K562 (cell line): ENCODE data around the gene ANKMY1. TPM values are rescaled to one million over a fixed set of nuclear protein-coding genes. Genes with fewer than 3 reads are reported as not detected.

ENCODE experiments used
- BRF1 ChIP-seq: IDR thresholded peaks from 3 replicates; pipeline ENCODE4 v1.6.1; 2011; ENCODE audit warnings: borderline replicate concordance, mild to moderate bottlenecking; ENCODE audit not compliant: insufficient read length; ENCODE audit errors: extremely low read depth
- CC2D1A ChIP-seq: fragments of 450-650 bp; IDR thresholded peaks from 2 replicates; pipeline ENCODE4 v1.6.1; 2017; ENCODE audit warnings: mild to moderate bottlenecking
- CCNT2 ChIP-seq: IDR thresholded peaks from 2 replicates; pipeline ENCODE4 v1.6.1; 2011; ENCODE audit warnings: borderline replicate concordance, low read depth, mild to moderate bottlenecking, moderate library complexity, mixed read lengths, low read length; ENCODE audit not compliant: insufficient read length; ENCODE audit errors: extremely low read depth
- DDX20 ChIP-seq: fragments of 450-650 bp; IDR thresholded peaks from 2 replicates; pipeline ENCODE4 v1.6.1; 2016; ENCODE audit warnings: missing genetic modification characterization, low read depth, mild to moderate bottlenecking, missing compliant biosample characterization, moderate library complexity
- EP300 ChIP-seq: IDR thresholded peaks from 2 replicates; pipeline ENCODE4 v1.6.1; 2012; ENCODE audit warnings: low read length, improper control_type of control experiment
- FOXK2 ChIP-seq, 2 experiments: fragments of 450-650 bp; IDR thresholded peaks in 1 of 2; conservative IDR thresholded peaks in 1 of 2; 2 replicates each; pipeline ENCODE4 v1.6.1; 2016; ENCODE audit warnings: low read depth in 2 of 2, mild to moderate bottlenecking in 1 of 2
- MTA1 ChIP-seq: fragments of 450-650 bp; IDR thresholded peaks from 2 replicates; pipeline ENCODE4 v1.6.1; 2017; ENCODE audit warnings: borderline replicate concordance
- NCOA4 ChIP-seq: fragments of 450-650 bp; IDR thresholded peaks from 2 replicates; pipeline ENCODE4 v1.6.1; 2018; ENCODE audit warnings: mild to moderate bottlenecking; ENCODE audit not compliant: partially characterized antibody
- NFRKB ChIP-seq: fragments of 450-650 bp; IDR thresholded peaks from 2 replicates; pipeline ENCODE4 v1.6.1; 2016; ENCODE audit warnings: low read depth
- NFYB ChIP-seq: IDR thresholded peaks from 2 replicates; pipeline ENCODE4 v1.6.1; 2011; ENCODE audit warnings: mild to moderate bottlenecking, moderate library complexity; ENCODE audit not compliant: insufficient read length; ENCODE audit errors: extremely low read depth
- NR2C2 ChIP-seq, 2 experiments: fragments of 200-800 bp in 1 of 2; sonication (Bioruptor generic) in 1 of 2; sonication (generic) in 1 of 2; formaldehyde crosslinking in 1 of 2; IDR thresholded peaks; 2 replicates each; pipeline versions ENCODE4 v1.6.1 to v1.8.0; 2016 to 2022; ENCODE audit warnings: mild to moderate bottlenecking in 1 of 2, missing compliant biosample characterization in 1 of 2, missing genetic modification characterization in 1 of 2, missing genetic modification reagents in 1 of 2
- PTBP1 ChIP-seq: fragments of 200-400 bp; formaldehyde crosslinking; IDR thresholded peaks from 2 replicates; pipeline ENCODE4 v1.6.1; 2017; ENCODE audit warnings: low read depth, low read length
- RBM17 ChIP-seq: fragments of 200-400 bp; formaldehyde crosslinking; IDR thresholded peaks from 2 replicates; pipeline ENCODE4 v1.6.1; 2017; ENCODE audit warnings: low read depth, mild to moderate bottlenecking, low read length, borderline replicate concordance
- ZFX ChIP-seq: sonication (generic); formaldehyde crosslinking; IDR thresholded peaks from 2 replicates; pipeline ENCODE4 v1.8.0; 2022; ENCODE audit warnings: mild to moderate bottlenecking, missing genetic modification reagents, moderate library complexity
- polyA plus RNA-seq, 8 experiments: library from polyadenylated mRNA; depleted of rRNA in 4 of 8; stranded (reverse) in 5 of 8; unstranded in 3 of 8; fragments of >200 nt; fragmentation: Nextera tagmentation in 2 of 8; fragmentation: Illumina TruSeq in 1 of 8; extraction: Ambion mirVana in 2 of 8; extraction: Trizol in 1 of 8; gene quantifications; 2 replicates each; pipeline versions ENCODE4 v1.2.1 to v1.2.3, GENCODE V29; 2011 to 2014; ENCODE audit warnings: inconsistent platforms in 1 of 8, missing spikeins in 1 of 8
- total RNA-seq, 7 experiments: library from RNA; depleted of rRNA in 6 of 7; stranded (reverse); fragments of >200 nt in 6 of 7; fragmentation: Illumina TruSeq in 2 of 7; extraction: Trizol in 2 of 7; gene quantifications; 2 replicates each; pipeline versions ENCODE4 v1.2.1 to v1.2.3, GENCODE V29; 2011 to 2021; ENCODE audit warnings: low replicate concordance in 1 of 7
- TF ChIP-seq, protein P1 (sequence below): sonication (generic); formaldehyde crosslinking; IDR thresholded peaks from 2 replicates; pipeline ENCODE4 v1.8.1; 2023; ENCODE audit warnings: mild to moderate bottlenecking, missing genetic modification reagents, moderate library complexity
- TF ChIP-seq, protein P2 (sequence below): sonication (generic); formaldehyde crosslinking; IDR thresholded peaks from 2 replicates; pipeline ENCODE4 v1.8.0; 2022; ENCODE audit warnings: mild to moderate bottlenecking, missing genetic modification reagents
- TF ChIP-seq, protein P3 (sequence below): fragments of 450-650 bp; formaldehyde crosslinking; IDR thresholded peaks from 2 replicates; pipeline ENCODE4 v1.4.0; 2020; ENCODE audit warnings: mild to moderate bottlenecking, moderate library complexity
- TF ChIP-seq, protein P4 (sequence below): sonication (generic); formaldehyde crosslinking; IDR thresholded peaks from 2 replicates; pipeline ENCODE4 v1.8.0; 2022; ENCODE audit warnings: missing genetic modification reagents, mild to moderate bottlenecking, moderate library complexity, borderline replicate concordance
- TF ChIP-seq, protein P5 (sequence below): fragments of 450-650 bp; IDR thresholded peaks from 2 replicates; pipeline ENCODE4 v1.6.1; 2018; ENCODE audit warnings: mild to moderate bottlenecking, low read depth; ENCODE audit not compliant: partially characterized antibody

ANKMY1 gene
- total and polyA plus RNA-seq, 9 of the 15 experiments (the other 6 are each of a cell fraction or from before 2014, with no cell fraction given) = 0.75 to 15.1 (median 11.7) TPM

DNA sequence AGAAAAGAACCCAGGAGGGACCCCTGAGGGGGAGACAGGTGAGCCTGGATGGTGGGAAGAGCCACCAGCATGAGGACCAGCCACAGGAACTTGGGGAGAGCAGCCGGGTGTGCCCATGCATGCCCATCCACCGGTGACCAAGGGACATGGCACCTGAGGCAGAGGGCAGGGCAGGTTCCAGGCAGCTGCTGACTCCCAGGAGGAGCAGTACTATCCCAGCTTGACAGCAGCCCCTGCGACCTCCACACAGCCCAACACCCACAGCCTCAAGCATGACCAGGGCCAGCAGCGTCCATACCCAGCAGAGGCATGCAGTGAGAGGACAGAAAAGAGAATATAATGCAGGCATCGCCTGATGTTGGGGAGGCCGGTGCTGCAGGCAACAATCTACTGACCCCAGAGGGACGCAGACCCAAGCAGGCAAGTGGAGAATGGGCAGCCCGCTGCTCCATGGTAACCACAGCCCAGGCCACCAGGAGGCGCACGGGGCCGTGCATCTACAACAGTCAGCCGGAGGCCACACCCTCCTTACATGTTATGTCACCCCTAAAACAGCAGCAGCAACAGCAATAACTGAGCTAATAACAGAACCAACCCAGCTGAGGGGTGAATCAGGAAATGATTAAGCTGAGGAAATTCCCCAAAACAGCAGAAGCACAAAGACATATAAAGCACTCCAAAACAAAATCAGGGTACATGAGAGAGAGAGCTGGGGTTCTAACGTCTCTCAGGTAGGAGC lies 44.1 kb downstream of the ANKMY1 start (continued):
- TF ChIP-seq NR2C2 (CRISPR knock-in tag; IDR thresholded peaks at IDR 0.05) (no peak), NR2C2 (tag; IDR thresholded peaks at IDR 0.05) (no peak), NFYB (no peak), EP300 (no peak), NFRKB (no peak), DDX20 (tag) (no peak), NCOA4 (no peak), BRF1 (no peak), CCNT2 (no peak), MTA1 (no peak), ZFX (CRISPR knock-in tag) (no peak), PTBP1 (no peak), CC2D1A (peak; percentile 27; the same call in 1 of the 2 replicates), FOXK2 (conservative IDR thresholded peaks at IDR 0.05 in 1 of 2, IDR thresholded peaks at IDR 0.05 in 1 of 2; ENCODE audit: low read depth in 2 of 2) (0 out of 4 replicates have a peak, but pooled peaks of 1 of the 2 experiments have one; percentile 27), RBM17 (no peak)
- TF ChIP-seq, protein P1, sequence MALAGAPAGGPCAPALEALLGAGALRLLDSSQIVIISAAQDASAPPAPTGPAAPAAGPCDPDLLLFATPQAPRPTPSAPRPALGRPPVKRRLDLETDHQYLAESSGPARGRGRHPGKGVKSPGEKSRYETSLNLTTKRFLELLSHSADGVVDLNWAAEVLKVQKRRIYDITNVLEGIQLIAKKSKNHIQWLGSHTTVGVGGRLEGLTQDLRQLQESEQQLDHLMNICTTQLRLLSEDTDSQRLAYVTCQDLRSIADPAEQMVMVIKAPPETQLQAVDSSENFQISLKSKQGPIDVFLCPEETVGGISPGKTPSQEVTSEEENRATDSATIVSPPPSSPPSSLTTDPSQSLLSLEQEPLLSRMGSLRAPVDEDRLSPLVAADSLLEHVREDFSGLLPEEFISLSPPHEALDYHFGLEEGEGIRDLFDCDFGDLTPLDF (CRISPR knock-in tag) = no peak
- TF ChIP-seq, protein P2, sequence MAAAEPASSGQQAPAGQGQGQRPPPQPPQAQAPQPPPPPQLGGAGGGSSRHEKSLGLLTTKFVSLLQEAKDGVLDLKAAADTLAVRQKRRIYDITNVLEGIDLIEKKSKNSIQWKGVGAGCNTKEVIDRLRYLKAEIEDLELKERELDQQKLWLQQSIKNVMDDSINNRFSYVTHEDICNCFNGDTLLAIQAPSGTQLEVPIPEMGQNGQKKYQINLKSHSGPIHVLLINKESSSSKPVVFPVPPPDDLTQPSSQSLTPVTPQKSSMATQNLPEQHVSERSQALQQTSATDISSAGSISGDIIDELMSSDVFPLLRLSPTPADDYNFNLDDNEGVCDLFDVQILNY (CRISPR knock-in tag) = no peak
- TF ChIP-seq, protein P3, sequence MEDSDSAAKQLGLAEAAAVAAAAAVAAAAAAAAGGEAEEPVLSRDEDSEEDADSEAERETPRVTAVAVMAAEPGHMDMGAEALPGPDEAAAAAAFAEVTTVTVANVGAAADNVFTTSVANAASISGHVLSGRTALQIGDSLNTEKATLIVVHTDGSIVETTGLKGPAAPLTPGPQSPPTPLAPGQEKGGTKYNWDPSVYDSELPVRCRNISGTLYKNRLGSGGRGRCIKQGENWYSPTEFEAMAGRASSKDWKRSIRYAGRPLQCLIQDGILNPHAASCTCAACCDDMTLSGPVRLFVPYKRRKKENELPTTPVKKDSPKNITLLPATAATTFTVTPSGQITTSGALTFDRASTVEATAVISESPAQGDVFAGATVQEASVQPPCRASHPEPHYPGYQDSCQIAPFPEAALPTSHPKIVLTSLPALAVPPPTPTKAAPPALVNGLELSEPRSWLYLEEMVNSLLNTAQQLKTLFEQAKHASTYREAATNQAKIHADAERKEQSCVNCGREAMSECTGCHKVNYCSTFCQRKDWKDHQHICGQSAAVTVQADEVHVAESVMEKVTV (CRISPR knock-in tag) = peak; percentile 54
- TF ChIP-seq, protein P4, sequence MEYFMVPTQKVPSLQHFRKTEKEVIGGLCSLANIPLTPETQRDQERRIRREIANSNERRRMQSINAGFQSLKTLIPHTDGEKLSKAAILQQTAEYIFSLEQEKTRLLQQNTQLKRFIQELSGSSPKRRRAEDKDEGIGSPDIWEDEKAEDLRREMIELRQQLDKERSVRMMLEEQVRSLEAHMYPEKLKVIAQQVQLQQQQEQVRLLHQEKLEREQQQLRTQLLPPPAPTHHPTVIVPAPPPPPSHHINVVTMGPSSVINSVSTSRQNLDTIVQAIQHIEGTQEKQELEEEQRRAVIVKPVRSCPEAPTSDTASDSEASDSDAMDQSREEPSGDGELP = peak; percentile 46; the same call in 1 of the 2 replicates
- TF ChIP-seq, protein P5, sequence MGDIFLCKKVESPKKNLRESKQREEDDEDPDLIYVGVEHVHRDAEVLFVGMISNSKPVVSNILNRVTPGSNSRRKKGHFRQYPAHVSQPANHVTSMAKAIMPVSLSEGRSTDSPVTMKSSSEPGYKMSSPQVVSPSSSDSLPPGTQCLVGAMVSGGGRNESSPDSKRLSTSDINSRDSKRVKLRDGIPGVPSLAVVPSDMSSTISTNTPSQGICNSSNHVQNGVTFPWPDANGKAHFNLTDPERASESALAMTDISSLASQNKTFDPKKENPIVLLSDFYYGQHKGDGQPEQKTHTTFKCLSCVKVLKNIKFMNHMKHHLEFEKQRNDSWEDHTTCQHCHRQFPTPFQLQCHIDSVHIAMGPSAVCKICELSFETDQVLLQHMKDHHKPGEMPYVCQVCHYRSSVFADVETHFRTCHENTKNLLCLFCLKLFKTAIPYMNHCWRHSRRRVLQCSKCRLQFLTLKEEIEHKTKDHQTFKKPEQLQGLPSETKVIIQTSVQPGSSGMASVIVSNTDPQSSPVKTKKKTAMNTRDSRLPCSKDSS = no peak
